Stimulated activated CD8-positive, alpha-beta memory T cell treated with anti-CD3 and anti-CD28 coated beads, Interleukin-12 subunit alpha, Interleukin-12 subunit beta, amount 100 ng/mL, for 24 hours (primary cell): Measurements from ENCODE around the gene HSD11B1.
A peak's percentile ranks its signal among the peaks of the same experiment; 100 is the strongest.

Source experiments
- DNase-seq: peaks from one replicate; pipeline ENCODE4 v3.0.0-alpha.2; 2020; ENCODE audit errors: extremely low read depth

HSD11B1 gene

DNA sequence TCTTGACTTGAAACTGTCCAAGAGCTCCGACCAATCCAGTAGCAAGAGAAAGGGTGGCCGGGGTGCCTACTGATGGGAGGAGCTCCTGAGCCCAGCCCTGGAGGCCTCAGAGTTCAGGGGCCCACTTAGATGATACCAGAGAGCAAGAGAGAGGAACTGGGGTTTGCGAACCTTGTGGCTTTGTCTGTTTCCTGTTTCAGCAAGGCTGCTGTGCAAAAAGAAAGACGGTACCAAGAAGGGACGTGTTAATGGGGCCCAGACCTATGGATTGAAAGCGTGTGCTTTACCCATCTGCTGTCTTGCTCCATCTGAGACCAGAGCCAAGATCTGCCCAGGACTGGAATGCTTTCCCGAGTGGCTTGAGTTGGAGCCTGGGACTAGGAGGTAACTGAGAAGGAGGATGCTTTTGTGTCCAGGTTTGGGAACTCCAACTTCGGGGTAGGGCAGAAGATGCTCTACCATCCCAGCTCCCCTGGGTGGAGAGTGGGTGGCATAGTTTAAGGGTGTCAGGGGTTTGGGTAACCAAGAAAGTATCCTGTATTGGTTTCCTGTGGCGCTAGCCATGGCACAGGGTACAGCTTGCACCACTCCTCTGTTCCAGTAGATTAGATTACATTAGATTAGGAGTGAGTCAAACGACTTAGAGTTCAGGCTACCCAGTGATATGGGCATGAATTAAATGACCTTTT, 51.4 kb downstream of the HSD11B1 start, which contains the start of gene TRAF3IP3:
Gene TRAF3IP3 (plus strand): TSS at position 128 of the 689 bp plus-strand sequence. CDS start 3,987 bp downstream, outside the sequence.
- DNase-seq = no peak

DNA sequence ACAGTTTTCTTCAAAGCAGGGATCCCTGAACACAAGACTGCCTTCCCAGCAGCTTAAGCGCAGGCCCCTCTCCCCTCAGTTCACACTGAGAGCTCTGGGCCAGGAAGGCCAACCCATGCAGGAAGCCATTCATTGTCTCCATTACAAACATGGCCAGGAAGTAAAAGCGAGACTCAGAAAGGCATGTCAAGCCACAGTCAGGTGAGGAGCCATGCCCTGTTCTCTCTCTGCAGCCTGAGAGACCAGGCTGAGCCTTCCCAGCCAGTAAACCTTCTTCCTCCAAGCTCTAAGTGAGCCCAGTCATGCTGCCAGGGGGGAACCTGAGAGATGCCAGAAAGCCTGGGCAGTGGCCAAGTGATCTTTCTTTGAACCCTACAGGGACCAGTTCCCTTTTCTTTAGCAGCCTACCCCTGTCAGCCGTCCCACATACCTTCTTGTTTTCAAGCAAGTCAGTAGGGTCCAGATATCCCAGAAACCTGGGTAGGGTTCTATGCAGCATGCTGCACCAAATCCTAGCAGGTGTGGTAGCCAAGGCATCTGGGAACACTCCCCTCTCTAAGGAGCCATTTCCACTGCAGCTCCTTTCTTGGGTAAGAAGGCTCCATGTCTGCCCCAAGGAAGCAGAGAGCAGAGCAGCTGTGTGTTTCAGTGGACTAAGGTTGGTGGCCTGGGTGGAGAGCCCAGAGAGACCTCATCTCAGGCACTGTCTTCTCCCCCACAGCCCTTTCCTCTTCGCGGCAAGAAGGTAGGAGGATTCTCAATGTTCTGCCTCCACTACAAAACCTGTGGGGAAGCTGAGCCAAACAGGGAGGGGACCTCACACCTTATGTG, 52.2 kb downstream of the HSD11B1 start:
- no peak for DNase-seq

DNA sequence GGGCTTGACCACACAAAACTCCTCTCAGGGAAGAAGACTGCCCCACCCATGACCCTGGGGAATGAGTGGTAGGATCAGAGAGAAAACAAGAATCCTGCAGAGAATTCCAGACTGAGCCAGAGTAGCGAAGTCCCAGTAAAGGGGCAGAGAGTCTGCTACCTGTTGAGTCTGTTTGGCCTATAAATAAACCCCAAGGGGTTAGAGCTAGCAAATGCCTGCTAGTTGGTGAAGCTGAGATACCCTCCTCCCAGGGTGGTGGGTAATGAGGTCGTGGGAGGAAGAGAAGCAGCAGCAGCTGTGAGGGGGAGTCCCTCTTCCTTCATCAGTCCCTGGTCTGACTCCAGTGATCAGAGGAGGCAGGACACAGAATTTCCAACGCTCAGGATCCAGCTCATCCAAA, 53.8 kb downstream of the HSD11B1 start:
- DNase-seq = no peak

DNA sequence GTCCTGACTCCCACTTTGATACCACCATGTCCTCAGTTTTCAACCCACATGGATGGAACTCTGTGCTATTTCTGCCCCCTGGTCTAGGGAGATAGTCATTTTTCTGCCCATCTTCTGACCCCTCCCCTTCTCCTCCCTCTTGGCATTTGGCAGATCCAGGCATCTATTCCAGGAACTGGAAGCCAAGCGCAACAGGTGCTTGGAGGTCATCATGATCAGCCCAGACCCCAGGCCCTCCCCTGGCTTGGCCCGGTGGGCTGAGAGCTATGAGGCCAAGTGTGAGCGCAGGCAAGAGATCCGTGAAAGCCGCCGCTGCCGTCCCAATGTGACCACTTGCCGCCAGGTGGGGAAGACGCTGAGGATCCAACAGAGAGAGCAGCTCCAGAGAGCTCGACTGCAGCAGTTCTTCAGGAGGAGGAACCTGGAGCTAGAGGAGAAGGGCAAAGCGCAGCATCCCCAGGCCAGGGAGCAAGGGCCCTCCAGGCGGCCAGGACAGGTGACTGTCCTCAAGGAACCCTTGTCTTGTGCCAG, 55.2 kb downstream of the HSD11B1 start:
- no peak for DNase-seq

DNA sequence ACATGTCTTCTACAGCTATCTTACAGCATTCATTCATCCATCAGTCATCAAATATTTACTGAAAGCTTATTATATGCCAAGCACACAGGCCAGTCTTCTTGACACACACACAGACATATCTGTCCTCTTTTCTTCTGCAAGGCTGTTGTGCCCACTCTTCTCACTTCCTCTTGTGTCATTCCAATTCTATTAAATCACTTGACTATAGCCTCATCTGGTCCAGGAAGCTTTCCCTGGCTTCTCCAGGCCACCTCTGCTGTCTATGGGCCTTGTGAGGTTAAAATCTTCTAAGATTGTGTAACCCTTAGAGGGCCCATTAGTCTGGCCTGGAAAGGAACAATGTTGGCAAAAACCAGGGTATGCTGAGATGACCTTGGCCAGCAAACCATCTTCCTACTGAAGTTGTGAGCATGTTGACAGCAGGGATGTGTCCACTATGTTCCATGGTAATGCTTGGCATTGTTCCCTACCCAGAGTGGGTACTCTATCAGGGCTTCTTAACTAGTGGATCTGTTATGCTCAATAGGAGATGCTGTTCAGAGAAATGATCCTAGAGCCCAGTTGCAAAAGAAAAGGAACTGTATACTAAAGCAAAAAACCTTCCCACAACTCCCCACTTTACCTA, 56.5 kb downstream of the HSD11B1 start:
- DNase-seq = no peak

DNA sequence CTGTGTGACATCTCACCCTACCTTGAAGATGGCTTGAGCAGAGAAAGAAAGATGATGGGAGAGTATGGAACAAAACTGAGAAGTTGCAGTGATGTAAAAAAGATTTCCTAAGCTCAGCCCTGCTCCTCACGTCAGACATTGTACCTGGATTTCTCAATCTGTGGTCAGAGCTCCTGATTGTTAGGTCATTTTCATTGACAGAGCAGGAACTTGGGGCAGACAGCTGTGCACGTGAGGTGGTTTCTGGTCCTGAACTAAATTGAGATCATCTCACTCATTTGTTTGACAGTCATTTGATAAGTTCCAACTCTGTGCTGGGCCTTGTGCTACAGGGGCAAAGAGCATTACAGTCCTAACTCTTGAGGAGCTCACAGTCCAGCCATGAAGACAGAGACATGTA, 61.4 kb downstream of the HSD11B1 start:
- no peak for DNase-seq

DNA sequence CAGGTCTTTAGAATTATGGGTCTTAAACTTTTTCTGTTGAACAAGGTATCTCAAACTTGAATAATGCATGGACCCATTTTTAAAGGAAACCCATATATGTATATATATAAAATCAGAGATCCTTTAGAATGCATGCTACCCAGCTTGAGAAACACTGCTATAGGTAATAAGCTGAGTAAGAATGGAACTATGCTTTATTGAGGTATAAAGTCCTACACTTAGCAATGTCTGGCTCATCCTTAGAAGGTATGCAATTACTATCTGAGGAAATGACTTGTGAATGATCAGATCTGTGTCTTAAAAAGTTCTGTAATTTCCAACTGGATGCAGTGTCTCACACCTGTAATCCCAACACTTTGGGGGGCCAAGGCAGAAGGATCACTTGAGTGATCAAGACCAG, 62.5 kb downstream of the HSD11B1 start:
- DNase-seq = no peak

DNA sequence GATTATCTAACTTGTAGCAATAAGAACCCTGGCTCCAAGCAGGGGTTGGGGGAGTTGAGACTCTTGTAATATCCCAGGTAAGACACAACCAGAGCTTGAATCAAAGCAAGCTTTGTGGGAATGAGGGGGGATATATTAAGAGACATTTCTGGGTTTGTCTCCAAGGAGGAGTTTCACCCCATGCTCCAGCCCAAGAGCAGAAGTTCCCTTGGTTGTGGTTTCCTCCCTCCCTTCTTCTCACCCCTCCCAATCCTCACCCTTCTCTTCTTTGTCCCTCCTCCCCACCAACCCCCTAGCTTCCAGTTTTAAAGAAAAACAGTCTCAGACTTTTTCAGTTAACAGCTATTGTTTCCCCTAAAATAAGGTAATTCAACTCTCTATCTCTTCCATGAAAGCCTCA, 63.1 kb downstream of the HSD11B1 start:
- DNase-seq = no peak

DNA sequence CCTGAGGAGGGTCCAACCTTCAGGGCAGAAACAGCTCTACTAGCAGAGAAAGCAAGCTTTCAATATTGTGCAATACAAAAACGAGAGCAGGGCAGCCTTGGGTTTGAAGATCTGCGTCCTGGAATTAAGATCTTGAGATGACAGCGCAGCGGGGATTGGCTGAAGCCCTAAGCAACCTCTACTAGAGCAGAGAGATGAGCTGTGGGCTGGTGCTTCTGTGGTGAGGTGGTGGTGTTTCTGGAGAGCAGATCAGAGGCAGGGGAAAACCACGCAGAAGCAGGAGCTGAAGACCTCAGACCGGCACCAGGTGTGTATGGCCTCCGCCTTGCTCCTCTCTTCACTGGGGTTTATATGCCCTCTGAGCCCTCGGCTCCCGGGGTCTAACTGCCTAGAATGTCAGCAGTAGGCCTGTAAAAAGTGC, 63.7 kb downstream of the HSD11B1 start:
- peak; percentile 65 for DNase-seq

DNA sequence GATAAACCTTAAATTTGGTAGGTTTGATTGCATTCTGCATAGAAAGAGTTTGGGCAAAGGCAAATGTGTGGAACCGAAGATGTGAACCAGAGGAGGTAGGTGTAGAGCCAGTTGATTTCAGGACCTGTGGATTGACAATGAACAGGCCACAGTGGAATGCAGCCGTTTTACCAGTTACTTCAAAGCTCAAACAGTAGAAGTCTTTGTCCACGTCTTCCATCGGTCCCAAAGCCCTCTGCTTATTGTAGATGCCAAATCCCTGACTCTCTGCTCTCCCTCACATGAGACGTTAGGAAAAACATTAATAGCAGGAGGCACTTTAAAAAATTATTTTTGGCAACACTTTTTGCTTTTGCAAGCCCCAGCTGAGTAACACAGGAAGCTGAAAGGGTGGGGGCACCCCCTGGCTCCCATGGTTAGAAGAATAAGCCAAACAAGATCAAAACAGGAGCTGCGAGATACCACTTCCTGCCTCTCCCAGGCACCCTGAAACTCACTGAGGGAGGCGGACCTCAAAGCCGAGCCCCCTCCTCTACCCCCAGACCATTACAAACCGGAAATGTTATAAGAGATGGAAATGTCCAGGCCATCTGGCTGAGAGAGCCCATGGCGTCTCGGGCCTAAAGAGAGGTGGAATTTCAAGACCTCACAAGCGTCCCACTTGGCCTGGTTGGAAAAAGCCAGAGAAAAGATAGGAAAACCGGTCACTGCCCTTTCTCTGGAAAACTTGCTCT, 64.7 kb downstream of the HSD11B1 start:
- peak; percentile 66 for DNase-seq

DNA sequence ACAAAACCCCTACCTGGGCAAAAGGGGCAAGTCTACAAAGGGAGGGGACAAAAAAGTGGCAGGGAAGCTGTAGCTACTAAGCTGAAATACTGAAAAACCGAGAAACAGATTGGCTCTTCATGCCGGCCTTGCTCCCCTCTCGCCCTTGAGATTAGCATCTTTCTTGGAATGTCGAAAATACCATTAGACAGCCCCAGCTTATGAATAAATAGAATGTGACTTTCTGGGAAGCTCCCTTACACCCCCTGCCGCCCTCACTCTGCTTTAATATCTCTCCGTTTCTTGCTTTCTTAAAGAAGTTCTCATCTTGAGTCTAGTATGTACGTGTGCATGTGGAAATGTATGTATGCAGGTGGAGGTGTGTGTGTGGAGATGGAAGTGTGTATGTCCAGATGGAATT, 65.3 kb downstream of the HSD11B1 start:
- DNase-seq = no peak

DNA sequence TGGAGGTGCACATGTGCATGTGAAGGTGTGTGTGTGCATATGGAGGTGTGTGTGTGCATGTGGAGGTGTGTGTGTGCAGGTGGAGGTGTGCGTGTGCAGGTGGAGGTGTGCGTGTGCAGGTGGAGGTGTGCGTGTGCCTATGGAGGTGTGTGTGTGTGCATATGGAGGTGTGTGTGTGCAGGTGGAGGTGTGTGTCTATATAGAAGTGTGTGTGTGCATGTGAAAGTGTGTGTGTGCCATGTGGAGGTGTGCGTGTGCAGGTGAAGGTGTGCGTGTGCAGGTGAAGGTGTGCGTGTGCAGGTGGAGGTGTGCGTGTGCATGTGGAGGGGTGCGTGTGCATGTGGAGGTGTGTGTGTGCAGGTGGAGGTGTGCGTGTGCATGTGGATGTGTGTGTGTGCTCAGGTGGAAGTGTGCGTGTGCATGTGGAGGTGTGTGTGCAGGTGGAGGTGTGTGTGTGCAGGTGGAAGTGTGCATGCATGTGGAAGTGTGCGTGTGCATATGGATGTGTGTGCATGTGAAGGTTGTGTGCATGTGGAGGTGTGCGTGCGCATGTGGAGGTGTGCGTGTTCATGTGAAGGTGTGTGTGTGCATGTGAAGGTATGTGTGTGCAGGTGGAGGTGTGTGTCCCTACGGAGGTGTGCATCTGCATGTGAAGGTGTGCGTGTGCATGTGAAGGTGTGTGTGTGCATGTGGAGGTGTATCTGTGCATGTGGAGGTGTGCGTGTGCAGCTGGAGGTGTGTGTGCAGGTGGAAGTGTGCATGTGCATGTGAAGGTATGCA, 66.2 kb downstream of the HSD11B1 start:
- no peak for DNase-seq

DNA sequence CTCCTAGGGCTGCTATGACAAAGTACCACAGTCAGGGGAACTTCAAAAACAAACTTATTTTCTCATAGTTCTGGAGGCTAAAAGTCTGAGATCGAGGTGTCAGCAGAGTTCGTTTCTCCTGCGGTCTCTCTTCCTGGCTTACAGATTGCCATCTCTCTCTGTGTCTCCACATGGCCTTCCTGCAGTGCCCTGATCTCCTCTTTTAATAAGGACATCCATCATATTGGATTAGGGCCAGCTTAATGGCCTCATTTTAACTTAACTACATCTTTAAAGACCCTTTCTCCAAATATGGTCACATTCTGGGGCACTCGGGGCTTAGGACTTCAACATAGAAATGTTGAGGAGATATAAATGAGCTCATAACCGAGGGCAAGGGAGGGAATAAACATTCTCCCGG, 67.5 kb downstream of the HSD11B1 start:
- no peak for DNase-seq

DNA sequence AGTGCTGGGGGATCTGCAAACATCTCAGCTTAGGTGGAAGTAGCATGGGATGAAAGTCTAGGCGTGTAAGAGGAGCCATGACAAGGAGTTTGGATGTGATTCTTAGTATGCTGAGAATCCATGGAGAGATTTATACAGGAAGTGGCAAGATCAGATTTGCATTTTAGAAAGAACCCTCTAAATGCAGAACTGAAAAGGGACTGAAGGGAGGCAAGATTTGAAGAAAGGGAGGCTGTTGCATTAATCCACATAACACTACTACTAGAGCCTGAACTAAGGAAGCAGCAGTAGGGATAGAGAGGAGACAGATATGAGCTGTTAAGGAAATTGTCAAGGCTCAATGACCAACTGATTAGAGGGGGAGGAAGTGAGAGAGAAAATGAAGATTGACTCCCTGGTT, 69.9 kb downstream of the HSD11B1 start:
- DNase-seq = no peak

DNA sequence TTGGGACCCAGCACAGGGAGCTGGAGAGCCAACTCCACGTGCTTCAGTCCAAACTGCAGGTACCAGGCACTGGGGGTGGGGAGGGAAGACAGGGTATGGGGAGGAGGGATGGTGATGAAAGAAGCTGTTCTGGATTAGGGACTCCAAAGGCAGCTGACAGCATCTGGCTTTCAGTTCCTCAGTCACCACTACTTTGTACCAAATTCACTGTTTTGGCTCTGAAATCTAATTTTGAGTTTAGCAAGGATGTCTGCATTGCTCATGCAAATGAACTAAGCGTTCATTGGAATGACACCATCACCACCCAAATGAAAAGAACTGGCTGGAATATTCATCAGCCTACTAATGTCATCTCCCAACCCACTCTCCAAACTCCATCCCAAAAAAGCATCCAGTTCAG, 71.0 kb downstream of the HSD11B1 start:
- DNase-seq = no peak

DNA sequence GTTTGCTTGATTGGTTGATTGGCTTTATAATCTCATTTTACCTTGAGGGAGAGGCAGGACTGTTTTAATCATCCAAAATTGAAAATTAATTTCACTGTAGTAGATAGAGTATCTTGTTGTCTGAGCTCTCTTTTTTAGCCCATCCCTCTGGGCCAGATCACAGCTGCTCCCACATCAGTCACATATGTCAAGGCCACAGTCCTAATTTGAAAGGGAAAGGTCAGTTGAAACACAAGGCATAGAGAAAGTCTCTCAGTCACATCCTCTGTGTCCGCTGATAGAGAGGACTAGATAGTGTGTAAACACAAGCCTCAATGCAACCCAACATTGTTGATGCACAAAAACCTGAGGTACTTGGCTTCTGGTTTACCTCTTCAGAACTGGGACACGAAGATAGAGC, 72.9 kb downstream of the HSD11B1 start:
- DNase-seq = no peak

DNA sequence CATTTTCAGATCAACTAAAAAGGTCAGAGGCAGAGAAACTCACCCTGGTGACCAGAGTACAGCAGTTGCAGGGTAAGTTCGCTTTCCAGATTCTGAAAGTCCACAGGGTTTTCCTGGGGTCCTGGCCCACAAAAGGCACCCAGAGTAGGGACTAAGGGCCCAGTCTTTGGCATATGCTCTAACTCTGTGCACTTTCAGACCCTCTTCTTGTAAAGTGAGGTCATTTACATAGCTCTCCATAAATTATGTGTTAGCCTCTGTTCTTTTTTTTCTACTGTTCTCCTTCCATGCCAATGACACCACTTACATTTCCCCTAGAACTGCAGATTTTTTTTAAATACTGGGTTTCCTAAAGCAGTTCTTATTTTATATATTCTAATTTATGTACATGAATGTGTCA, 73.5 kb downstream of the HSD11B1 start:
- DNase-seq = no peak

DNA sequence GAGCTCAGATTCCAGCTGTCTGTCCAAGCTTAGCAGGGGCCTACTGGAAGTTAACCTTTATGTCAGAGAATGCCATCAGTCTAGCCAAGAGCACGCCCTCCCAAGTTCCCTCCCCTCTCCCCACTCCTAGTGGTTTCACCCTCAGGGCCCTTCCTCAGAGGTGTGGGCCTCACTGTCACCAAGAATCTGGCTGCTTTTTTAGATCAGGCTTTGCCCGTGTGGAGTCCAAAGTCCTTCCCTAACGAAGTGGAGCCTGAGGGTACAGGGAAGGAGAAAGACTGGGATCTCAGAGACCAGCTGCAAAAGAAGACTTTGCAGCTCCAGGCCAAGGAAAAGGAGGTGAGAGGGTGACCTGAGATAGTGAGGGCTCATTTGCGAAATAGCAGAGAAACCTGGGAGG, 75.6 kb downstream of the HSD11B1 start:
- no peak for DNase-seq

DNA sequence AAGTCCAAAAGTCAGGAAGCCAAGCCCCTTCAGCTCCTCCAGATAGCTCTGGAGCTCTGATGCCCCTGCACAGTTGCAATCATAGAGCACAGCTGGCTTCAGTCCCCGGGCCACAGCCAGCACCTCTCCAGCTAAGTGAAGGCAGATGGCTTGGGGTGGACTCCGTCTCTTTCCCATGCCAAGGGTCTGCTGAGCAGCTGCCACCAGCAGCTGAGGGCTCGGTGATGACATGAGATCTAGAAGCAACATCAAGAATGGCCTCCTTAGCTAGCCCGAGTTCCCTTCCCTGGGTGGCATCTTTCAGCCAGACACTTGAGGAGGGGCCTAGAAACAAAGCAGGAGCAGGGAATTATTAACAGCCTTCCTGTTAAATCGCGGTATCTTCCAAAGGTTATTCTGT, 78.7 kb downstream of the HSD11B1 start:
- no peak for DNase-seq
